ENCODE results near the gene UBE2Z. TPM values are rescaled to one million over a fixed set of nuclear protein-coding genes. Genes with fewer than 3 reads are reported as not detected.

The UBE2Z gene
- 37.9 and 71.8 TPM in 2 replicates for total RNA-seq

- H3K4me3 ChIP-seq (ENCODE audit: low read depth, low read length) = peak within 1 kb of the TSS; percentile 79
- DNase-seq (ENCODE audit: low read depth) (peak; percentile 81), FAIRE-seq (no peak)
- H3K36me3 ChIP-seq (ENCODE audit: control insufficient read depth, insufficient read depth, low read length) = peaks cover 12% of the 10 kb centered on the region
- H3K27me3 ChIP-seq (ENCODE audit: control insufficient read depth, insufficient read depth, low read length) = no peaks in the 10 kb centered on the region
- TF ChIP-seq, protein P1, sequence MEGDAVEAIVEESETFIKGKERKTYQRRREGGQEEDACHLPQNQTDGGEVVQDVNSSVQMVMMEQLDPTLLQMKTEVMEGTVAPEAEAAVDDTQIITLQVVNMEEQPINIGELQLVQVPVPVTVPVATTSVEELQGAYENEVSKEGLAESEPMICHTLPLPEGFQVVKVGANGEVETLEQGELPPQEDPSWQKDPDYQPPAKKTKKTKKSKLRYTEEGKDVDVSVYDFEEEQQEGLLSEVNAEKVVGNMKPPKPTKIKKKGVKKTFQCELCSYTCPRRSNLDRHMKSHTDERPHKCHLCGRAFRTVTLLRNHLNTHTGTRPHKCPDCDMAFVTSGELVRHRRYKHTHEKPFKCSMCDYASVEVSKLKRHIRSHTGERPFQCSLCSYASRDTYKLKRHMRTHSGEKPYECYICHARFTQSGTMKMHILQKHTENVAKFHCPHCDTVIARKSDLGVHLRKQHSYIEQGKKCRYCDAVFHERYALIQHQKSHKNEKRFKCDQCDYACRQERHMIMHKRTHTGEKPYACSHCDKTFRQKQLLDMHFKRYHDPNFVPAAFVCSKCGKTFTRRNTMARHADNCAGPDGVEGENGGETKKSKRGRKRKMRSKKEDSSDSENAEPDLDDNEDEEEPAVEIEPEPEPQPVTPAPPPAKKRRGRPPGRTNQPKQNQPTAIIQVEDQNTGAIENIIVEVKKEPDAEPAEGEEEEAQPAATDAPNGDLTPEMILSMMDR (IDR thresholded peaks at IDR 0.05; ENCODE audit: insufficient read depth, low read length, severe bottlenecking) = peak; percentile 20
Observed at GRCh38 chr17:48908047-48908843, at the start of gene UBE2Z. Gene UBE2Z (plus strand): TSS chr17:48908407. CDS start chr17:48908504, 97 bp downstream.

- DNase-seq (ENCODE audit: low read depth) (no peak), FAIRE-seq (no peak)
- Histone ChIP-seq H3K27me3 (ENCODE audit: control insufficient read depth, insufficient read depth, low read length) (no peaks in the 10 kb centered on the region), H3K4me3 (ENCODE audit: low read depth, low read length) (no peak overlapping the region), H3K36me3 (ENCODE audit: control insufficient read depth, insufficient read depth, low read length) (peaks cover 15% of the 10 kb centered on the region)
- TF ChIP-seq, protein P1 (IDR thresholded peaks at IDR 0.05; ENCODE audit: insufficient read depth, low read length, severe bottlenecking) = peak; percentile 1
Observed at GRCh38 chr17:48860034-48860433, 48.2 kb upstream of the UBE2Z start.

GRCh38 chr17:48860456-48860855 lies 47.8 kb upstream of the UBE2Z start:
- TF ChIP-seq, protein P1 (IDR thresholded peaks at IDR 0.05; ENCODE audit: insufficient read depth, low read length, severe bottlenecking) = no peak
- H3K36me3 ChIP-seq (ENCODE audit: control insufficient read depth, insufficient read depth, low read length) = peaks cover 12% of the 10 kb centered on the region
- no peaks in the 10 kb centered on the region for H3K27me3 ChIP-seq (ENCODE audit: control insufficient read depth, insufficient read depth, low read length)
- DNase-seq (ENCODE audit: low read depth) = no peak
- H3K4me3 ChIP-seq (ENCODE audit: low read depth, low read length) = no peak overlapping the region
- FAIRE-seq = no peak

DNA sequence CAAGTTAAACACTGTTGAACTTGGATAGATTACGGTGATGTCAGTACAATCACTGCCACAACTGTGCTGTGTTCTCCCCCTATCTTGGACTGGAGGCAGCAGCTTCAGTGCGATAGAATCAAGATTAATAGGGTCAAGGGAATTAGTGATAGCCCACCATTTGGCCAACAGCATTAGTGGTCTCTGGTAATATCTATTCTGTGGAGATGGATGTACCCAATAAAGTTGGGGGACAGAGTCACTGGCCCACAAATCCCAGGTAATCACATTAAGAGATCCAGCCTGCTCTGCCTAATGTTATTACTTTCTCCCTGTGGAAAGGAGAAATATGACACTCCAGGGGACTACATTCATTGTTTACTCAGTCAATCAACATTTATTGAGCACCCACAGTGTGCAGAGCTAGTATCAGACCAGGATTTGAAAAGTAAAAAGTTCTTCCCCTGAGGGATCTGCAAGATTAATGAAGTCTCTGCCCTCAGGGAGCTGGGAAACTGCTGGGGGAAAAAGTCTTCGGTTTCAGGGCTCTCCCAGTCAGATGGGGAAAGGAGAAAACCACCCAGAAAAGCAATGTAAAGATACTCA lies 39.2 kb upstream of the UBE2Z start:
- no peak for FAIRE-seq
- TF ChIP-seq, protein P1 (IDR thresholded peaks at IDR 0.05; ENCODE audit: insufficient read depth, low read length, severe bottlenecking) = no peak

DNA sequence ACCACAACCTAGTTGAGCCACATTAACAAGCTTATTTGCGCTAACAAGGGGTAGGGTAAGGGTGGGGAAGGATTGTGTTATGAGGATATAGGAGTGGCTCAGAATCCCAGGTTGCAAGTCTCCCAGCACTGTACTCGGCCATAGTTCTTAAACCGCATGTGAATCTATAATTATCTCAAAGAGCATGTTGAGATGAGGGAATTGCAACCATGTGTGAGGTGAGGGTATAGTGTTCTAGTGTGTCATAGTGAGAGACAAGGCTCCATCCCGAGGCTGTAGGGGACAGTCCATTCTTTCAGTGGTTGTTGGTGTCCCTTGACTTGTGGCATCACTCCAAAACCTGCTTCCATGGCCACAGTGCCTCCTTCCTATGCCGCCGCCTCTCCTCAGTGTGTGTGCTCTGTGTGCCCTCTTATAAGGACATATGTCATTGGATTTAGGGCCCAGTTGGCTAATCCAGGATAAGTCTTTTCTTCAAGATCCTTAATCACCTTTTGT lies 38.3 kb upstream of the UBE2Z start:
- Histone ChIP-seq H3K4me3 (ENCODE audit: low read depth, low read length) (no peak overlapping the region), H3K36me3 (ENCODE audit: control insufficient read depth, insufficient read depth, low read length) (no peaks in the 10 kb centered on the region), H3K27me3 (ENCODE audit: control insufficient read depth, insufficient read depth, low read length) (peaks cover 2% of the 10 kb centered on the region)
- no peak for DNase-seq (ENCODE audit: low read depth)
- TF ChIP-seq, protein P1 (IDR thresholded peaks at IDR 0.05; ENCODE audit: insufficient read depth, low read length, severe bottlenecking) = no peak
- FAIRE-seq = peak; percentile 55

More for the DNA sequence above, 39.2 kb upstream of the UBE2Z start:
- Histone ChIP-seq H3K4me3 (ENCODE audit: low read depth, low read length) (no peak overlapping the region), H3K36me3 (ENCODE audit: control insufficient read depth, insufficient read depth, low read length) (peaks cover 1% of the 10 kb centered on the region), H3K27me3 (ENCODE audit: control insufficient read depth, insufficient read depth, low read length) (peaks cover 2% of the 10 kb centered on the region)
- DNase-seq (ENCODE audit: low read depth) = no peak

All from bronchial epithelial cell (primary cell).